ENCODE data around the gene HAPSTR1.

GRCh38 chr16:9089660-9090059 is 1.8 kb upstream of the HAPSTR1 start:
- no peak for TF ChIP-seq REST (IDR thresholded peaks at IDR 0.05; ENCODE audit: unreplicated experiment)
- no peak for TF ChIP-seq EZH2 (IDR thresholded peaks at IDR 0.05; ENCODE audit: low read depth, unreplicated experiment)
- no peak for TF ChIP-seq CTCF (conservative IDR thresholded peaks at IDR 0.05; ENCODE audit: low read depth in 2 of 2)
- TF ChIP-seq EZH2phosphoT487 (IDR thresholded peaks at IDR 0.05; ENCODE audit: unreplicated experiment), result no peak
